DOHH2 (cell line): Measurements from ENCODE around the gene SCN7A.

ENCODE experiments used
- CTCF ChIP-seq: fragments of 200-600 bp; sonication (generic); IDR thresholded peaks from one replicate; pipeline ENCODE4 v1.5.1; 2014; ENCODE audit warnings: antibody characterized with exemption, mild to moderate bottlenecking, low read depth, low read length; ENCODE audit not compliant: poor library complexity, severe bottlenecking
- EZH2phosphoT487 ChIP-seq: fragments of 200-600 bp; sonication (generic); IDR thresholded peaks from 2 replicates; pipeline ENCODE4 v1.6.1; 2017; ENCODE audit warnings: borderline replicate concordance, mild to moderate bottlenecking, antibody characterized with exemption, low read length, moderate library complexity, mixed read lengths

GRCh38 chr2:166458674-166459073, 35.4 kb downstream of the SCN7A start:
- TF ChIP-seq EZH2phosphoT487: no peak
- TF ChIP-seq CTCF: no peak
